ENCODE data around the gene FXYD2. TPM values are rescaled to one million over a fixed set of nuclear protein-coding genes. Genes with fewer than 3 reads are reported as not detected.

The FXYD2 gene
- total RNA-seq, 1 experiment from 2014 or later, result 0.39 TPM

DNA sequence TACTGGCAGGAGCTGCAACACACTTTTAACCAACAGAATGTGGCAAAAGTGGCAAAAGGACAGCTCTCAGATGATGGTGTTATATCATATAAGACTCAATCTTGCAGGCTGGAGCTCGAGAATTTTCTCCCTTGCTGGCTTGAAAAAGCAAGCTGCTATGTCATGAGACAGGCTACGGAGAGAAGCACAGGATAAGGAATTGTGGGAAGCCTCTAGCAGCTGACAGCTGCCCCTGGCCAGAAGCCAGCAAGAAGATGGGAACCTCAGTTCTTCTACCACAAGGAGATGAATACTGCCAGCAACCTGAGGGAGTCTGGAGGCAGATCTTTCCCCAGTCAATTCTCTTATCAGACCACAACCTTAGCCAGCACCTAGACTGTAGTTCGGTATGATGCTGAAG is 27.3 kb upstream of the FXYD2 start:
- intact Hi-C loops (cut with micrococcal nuclease; ENCODE audit: unreplicated experiment) (no loop called here), in situ Hi-C loops (cut with HindIII; ENCODE audit: low pct_unique_long_range_greater_than_20kb, low sequenced_read_pairs) (no loop called here)
- Histone ChIP-seq H3K27ac (ENCODE audit: low read length) (no peak overlapping the region), H3K36me3 (ENCODE audit: control insufficient read depth, insufficient read depth, low read length) (no peaks in the 10 kb centered on the region), H3K4me1 (ENCODE audit: control insufficient read depth, insufficient read depth, low read length) (no peaks in the 10 kb centered on the region), H3K4me3 (ENCODE audit: low read depth in 2 of 2, low read length in 2 of 2) (no peak overlapping the region), H3K9me3 (ENCODE audit: control insufficient read depth, insufficient read depth, low read depth, low read length) (no peaks in the 10 kb centered on the region), H3K27me3 (ENCODE audit: control insufficient read depth, insufficient read depth, low read length) (peaks cover 26% of the 10 kb centered on the region)
- ATAC-seq (no peak), DNase-seq (ENCODE audit: low read depth, low spot score) (no peak)
- TF ChIP-seq, protein P1, sequence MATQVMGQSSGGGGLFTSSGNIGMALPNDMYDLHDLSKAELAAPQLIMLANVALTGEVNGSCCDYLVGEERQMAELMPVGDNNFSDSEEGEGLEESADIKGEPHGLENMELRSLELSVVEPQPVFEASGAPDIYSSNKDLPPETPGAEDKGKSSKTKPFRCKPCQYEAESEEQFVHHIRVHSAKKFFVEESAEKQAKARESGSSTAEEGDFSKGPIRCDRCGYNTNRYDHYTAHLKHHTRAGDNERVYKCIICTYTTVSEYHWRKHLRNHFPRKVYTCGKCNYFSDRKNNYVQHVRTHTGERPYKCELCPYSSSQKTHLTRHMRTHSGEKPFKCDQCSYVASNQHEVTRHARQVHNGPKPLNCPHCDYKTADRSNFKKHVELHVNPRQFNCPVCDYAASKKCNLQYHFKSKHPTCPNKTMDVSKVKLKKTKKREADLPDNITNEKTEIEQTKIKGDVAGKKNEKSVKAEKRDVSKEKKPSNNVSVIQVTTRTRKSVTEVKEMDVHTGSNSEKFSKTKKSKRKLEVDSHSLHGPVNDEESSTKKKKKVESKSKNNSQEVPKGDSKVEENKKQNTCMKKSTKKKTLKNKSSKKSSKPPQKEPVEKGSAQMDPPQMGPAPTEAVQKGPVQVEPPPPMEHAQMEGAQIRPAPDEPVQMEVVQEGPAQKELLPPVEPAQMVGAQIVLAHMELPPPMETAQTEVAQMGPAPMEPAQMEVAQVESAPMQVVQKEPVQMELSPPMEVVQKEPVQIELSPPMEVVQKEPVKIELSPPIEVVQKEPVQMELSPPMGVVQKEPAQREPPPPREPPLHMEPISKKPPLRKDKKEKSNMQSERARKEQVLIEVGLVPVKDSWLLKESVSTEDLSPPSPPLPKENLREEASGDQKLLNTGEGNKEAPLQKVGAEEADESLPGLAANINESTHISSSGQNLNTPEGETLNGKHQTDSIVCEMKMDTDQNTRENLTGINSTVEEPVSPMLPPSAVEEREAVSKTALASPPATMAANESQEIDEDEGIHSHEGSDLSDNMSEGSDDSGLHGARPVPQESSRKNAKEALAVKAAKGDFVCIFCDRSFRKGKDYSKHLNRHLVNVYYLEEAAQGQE (IDR thresholded peaks at IDR 0.05; ENCODE audit: insufficient read depth in 1 of 2, low read depth in 2 of 2, low read length in 1 of 2), result no peak
- TF ChIP-seq, protein P2, sequence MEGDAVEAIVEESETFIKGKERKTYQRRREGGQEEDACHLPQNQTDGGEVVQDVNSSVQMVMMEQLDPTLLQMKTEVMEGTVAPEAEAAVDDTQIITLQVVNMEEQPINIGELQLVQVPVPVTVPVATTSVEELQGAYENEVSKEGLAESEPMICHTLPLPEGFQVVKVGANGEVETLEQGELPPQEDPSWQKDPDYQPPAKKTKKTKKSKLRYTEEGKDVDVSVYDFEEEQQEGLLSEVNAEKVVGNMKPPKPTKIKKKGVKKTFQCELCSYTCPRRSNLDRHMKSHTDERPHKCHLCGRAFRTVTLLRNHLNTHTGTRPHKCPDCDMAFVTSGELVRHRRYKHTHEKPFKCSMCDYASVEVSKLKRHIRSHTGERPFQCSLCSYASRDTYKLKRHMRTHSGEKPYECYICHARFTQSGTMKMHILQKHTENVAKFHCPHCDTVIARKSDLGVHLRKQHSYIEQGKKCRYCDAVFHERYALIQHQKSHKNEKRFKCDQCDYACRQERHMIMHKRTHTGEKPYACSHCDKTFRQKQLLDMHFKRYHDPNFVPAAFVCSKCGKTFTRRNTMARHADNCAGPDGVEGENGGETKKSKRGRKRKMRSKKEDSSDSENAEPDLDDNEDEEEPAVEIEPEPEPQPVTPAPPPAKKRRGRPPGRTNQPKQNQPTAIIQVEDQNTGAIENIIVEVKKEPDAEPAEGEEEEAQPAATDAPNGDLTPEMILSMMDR (IDR thresholded peaks at IDR 0.05), result no peak
- no peak for TF ChIP-seq POLR2AphosphoS5 (IDR thresholded peaks at IDR 0.05; ENCODE audit: low read depth, low read length)
- TF ChIP-seq TCF7L2 (IDR thresholded peaks at IDR 0.05; ENCODE audit: low read depth, low read length), result no peak
- TF ChIP-seq SIN3A (IDR thresholded peaks at IDR 0.05; ENCODE audit: borderline replicate concordance, insufficient read depth, low read depth, low read length), result no peak
- CTCF ChIA-PET, result no interaction called here
- POLR2A ChIA-PET, result no interaction called here
- BruUV-seq (replicated peaks), result no TSS peak

DNA sequence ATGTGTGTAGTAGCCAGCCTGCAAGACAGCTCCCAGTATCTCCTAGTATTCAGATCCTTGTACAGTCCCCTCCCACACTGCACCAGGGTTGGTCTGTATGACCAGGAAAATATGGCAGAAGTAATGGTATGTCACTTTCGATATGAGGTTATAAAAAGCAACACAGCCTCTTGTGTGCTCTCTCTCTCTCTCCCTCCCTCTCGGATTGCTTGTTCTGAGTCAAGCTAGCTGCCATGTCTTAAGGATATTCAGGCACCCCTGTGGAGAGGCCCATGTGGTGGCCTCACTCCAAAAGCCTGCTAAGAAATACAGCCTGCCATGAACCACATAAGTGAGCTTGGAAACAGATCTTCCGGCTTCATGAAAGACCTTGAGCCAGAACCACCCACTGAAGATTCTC is 26.6 kb upstream of the FXYD2 start:
- intact Hi-C loops (cut with micrococcal nuclease; ENCODE audit: unreplicated experiment) (no loop called here), in situ Hi-C loops (cut with HindIII; ENCODE audit: low pct_unique_long_range_greater_than_20kb, low sequenced_read_pairs) (no loop called here)
- H3K36me3 ChIP-seq (ENCODE audit: control insufficient read depth, insufficient read depth, low read length), result no peaks in the 10 kb centered on the region
- DNase-seq (ENCODE audit: low read depth, low spot score) (no peak), ATAC-seq (no peak)
- ChIA-PET POLR2A (no interaction called here), CTCF (no interaction called here)
- no peaks in the 10 kb centered on the region for H3K4me1 ChIP-seq (ENCODE audit: control insufficient read depth, insufficient read depth, low read length)
- BruUV-seq (replicated peaks), result no TSS peak
- H3K27ac ChIP-seq (ENCODE audit: low read length), result no peak overlapping the region
- no peak overlapping the region for H3K4me3 ChIP-seq (ENCODE audit: low read depth in 2 of 2, low read length in 2 of 2)
- H3K9me3 ChIP-seq (ENCODE audit: control insufficient read depth, insufficient read depth, low read depth, low read length), result no peaks in the 10 kb centered on the region
- TF ChIP-seq, protein P2 (IDR thresholded peaks at IDR 0.05), result no peak
- no peak for TF ChIP-seq SIN3A (IDR thresholded peaks at IDR 0.05; ENCODE audit: borderline replicate concordance, insufficient read depth, low read depth, low read length)
- TF ChIP-seq POLR2AphosphoS5 (IDR thresholded peaks at IDR 0.05; ENCODE audit: low read depth, low read length), result no peak
- TF ChIP-seq, protein P1 (IDR thresholded peaks at IDR 0.05; ENCODE audit: insufficient read depth in 1 of 2, low read depth in 2 of 2, low read length in 1 of 2), result no peak
- no peak for TF ChIP-seq TCF7L2 (IDR thresholded peaks at IDR 0.05; ENCODE audit: low read depth, low read length)
- peaks cover 31% of the 10 kb centered on the region for H3K27me3 ChIP-seq (ENCODE audit: control insufficient read depth, insufficient read depth, low read length)
